IMR-90 (cell line): ENCODE results near the gene KDM8. TPM values are rescaled to one million over a fixed set of nuclear protein-coding genes. Genes with fewer than 3 reads are reported as not detected.

Source experiments
- ATAC-seq: fragments of 200-7000 bp; cut with Tn5 transposase; 2 replicates; pipeline ENCODE4 v1.9.1; 2020; ENCODE audit warnings: low read depth, mild to moderate bottlenecking, moderate library complexity
- BruUV-seq: library from RNA; stranded (reverse); fragments of 400-500 nt; replicated peaks from 2 replicates; lab custom pipeline; 2021; lab: Mats Ljungman, UMichigan
- CTCF ChIA-PET: fragments of 300-600 bp; formaldehyde crosslinking; extraction: SDS; loops from one replicate; lab custom pipeline; 2021; ENCODE audit warnings: antibody characterized with exemption; lab: Yijun Ruan, JAX
- POLR2A ChIA-PET: fragments of 300-600 bp; sonication (Branson Sonifier 250); formaldehyde crosslinking; loops from one replicate; lab custom pipeline; 2022; ENCODE audit warnings: antibody characterized with exemption; ENCODE audit not compliant: unreplicated experiment; lab: Charles Lee
- DNase-seq: peaks from one replicate; pipeline ENCODE4 v3.0.0; 2013
- H2AFZ ChIP-seq: replicated peaks from 2 replicates; pipeline ENCODE3; 2013; ENCODE audit warnings: low read length, mild to moderate bottlenecking; ENCODE audit not compliant: poor library complexity
- H2AK5ac ChIP-seq: 2 replicates; pipeline ENCODE4 v1.6.1; 2013; ENCODE audit warnings: low read depth, low read length, inconsistent platforms
- H2AK9ac ChIP-seq: replicated peaks from 2 replicates; pipeline ENCODE3; 2013; ENCODE audit warnings: mild to moderate bottlenecking, low read depth, low read length, moderate library complexity; ENCODE audit not compliant: poor library complexity
- H2BK120ac ChIP-seq: 2 replicates; pipeline ENCODE4 v1.6.1; 2013; ENCODE audit warnings: low read depth, low read length, inconsistent platforms
- H2BK15ac ChIP-seq: 3 replicates; pipeline ENCODE4 v1.6.1; 2013; ENCODE audit warnings: low read depth, low read length, inconsistent platforms
- H2BK20ac ChIP-seq: 2 replicates; pipeline ENCODE4 v1.6.1; 2013; ENCODE audit warnings: low read depth, mild to moderate bottlenecking, inconsistent platforms, low read length, moderate library complexity
- H2BK5ac ChIP-seq: 2 replicates; pipeline ENCODE4 v1.6.1; 2013; ENCODE audit warnings: mild to moderate bottlenecking, low read depth, low read length, inconsistent platforms; ENCODE audit not compliant: poor library complexity, severe bottlenecking
- H3K14ac ChIP-seq: replicated peaks from 2 replicates; pipeline ENCODE4 v1.6.1; 2013; ENCODE audit warnings: low read depth, low read length, inconsistent platforms
- H3K18ac ChIP-seq: 2 replicates; pipeline ENCODE4 v1.6.1; 2013; ENCODE audit warnings: low read depth, low read length, control low read depth
- H3K23ac ChIP-seq: 2 replicates; pipeline ENCODE4 v1.6.1; 2013; ENCODE audit warnings: low read depth, low read length, inconsistent platforms
- H3K27ac ChIP-seq: 2 replicates; pipeline ENCODE4 v1.5.1; 2013; ENCODE audit warnings: mild to moderate bottlenecking, control low read depth, low read length; ENCODE audit not compliant: insufficient read depth
- H3K27me3 ChIP-seq: 2 replicates; pipeline ENCODE4 v1.6.1; 2013; ENCODE audit warnings: low read length; ENCODE audit not compliant: control insufficient read depth, insufficient read depth
- H3K36me3 ChIP-seq: 2 replicates; pipeline ENCODE4 v1.6.1; 2013; ENCODE audit warnings: low read length, mixed read lengths; ENCODE audit not compliant: control insufficient read depth, insufficient read depth
- H3K4ac ChIP-seq: 2 replicates; pipeline ENCODE4 v1.6.1; 2013; ENCODE audit warnings: low read depth, low read length, inconsistent platforms
- H3K4me1 ChIP-seq: 2 replicates; pipeline ENCODE4 v1.6.1; 2013; ENCODE audit warnings: low read length, mixed read lengths; ENCODE audit not compliant: control insufficient read depth, insufficient read depth
- H3K4me2 ChIP-seq: 2 replicates; pipeline ENCODE4 v1.6.1; 2013; ENCODE audit warnings: low read depth, mild to moderate bottlenecking, control low read depth, low read length, moderate library complexity
- H3K4me3 ChIP-seq: 2 replicates; pipeline ENCODE4 v1.5.1; 2013; ENCODE audit warnings: low read depth, mild to moderate bottlenecking, control low read depth, low read length, moderate library complexity; ENCODE audit not compliant: insufficient read depth
- H3K56ac ChIP-seq: 2 replicates; pipeline ENCODE4 v1.6.1; 2013; ENCODE audit warnings: low read length, inconsistent platforms; ENCODE audit not compliant: insufficient read depth; ENCODE audit errors: extremely low read depth
- H3K79me1 ChIP-seq, 2 experiments: 2 replicates each; pipeline ENCODE4 v1.6.1; 2013; ENCODE audit warnings: low read length in 2 of 2, inconsistent platforms in 1 of 2, low read depth in 1 of 2
- H3K9ac ChIP-seq: 2 replicates; pipeline ENCODE4 v1.6.1; 2013; ENCODE audit warnings: low read depth, low read length, control low read depth
- H3K9me1 ChIP-seq: 2 replicates; pipeline ENCODE4 v1.6.1; 2013; ENCODE audit warnings: low read length, inconsistent platforms; ENCODE audit not compliant: insufficient read depth
- H3K9me3 ChIP-seq: 2 replicates; pipeline ENCODE4 v1.6.1; 2013; ENCODE audit warnings: low read length; ENCODE audit not compliant: control insufficient read depth, insufficient read depth
- H4K20me1 ChIP-seq: 2 replicates; pipeline ENCODE4 v1.6.1; 2013; ENCODE audit warnings: low read length, inconsistent platforms; ENCODE audit not compliant: insufficient read depth
- H4K5ac ChIP-seq: 2 replicates; pipeline ENCODE4 v1.6.1; 2013; ENCODE audit warnings: mild to moderate bottlenecking, low read depth, low read length, control low read depth
- H4K8ac ChIP-seq, 2 experiments: 2 replicates each; pipeline ENCODE4 v1.6.1; 2013; ENCODE audit warnings: low read depth in 2 of 2, low read length in 2 of 2, control low read depth in 1 of 2, inconsistent platforms in 1 of 2
- H4K91ac ChIP-seq: 2 replicates; pipeline ENCODE4 v1.6.1; 2013; ENCODE audit warnings: low read depth, low read length, inconsistent platforms; ENCODE audit not compliant: insufficient read depth
- MAFK ChIP-seq: IDR thresholded peaks from 2 replicates; pipeline ENCODE4 v1.6.1; 2012; ENCODE audit warnings: low read depth, low read length, improper control_type of control experiment
- POLR2A ChIP-seq: IDR thresholded peaks from 2 replicates; pipeline ENCODE4 v1.6.1; 2012; ENCODE audit warnings: mild to moderate bottlenecking, low read depth, low read length
- WGBS, 2 experiments: methylation state at CpG; one replicate each; pipeline versions ENCODE4 v1.1.5 to v1.1.7; 2013; ENCODE audit warnings: missing lambda C conversion rate in 2 of 2; ENCODE audit not compliant: insufficient read length in 1 of 2; ENCODE audit errors: extremely low coverage in 2 of 2; 5-methylcytosine and 5-hydroxymethylcytosine counted together
- dilution Hi-C: fragments of 300-500 bp; cut with HindIII; formaldehyde crosslinking; loops from one replicate; pipeline ENCODE4 v1.14.3; 2018; ENCODE audit warnings: low sequenced_read_pairs; ENCODE audit not compliant: unreplicated experiment
- in situ Hi-C: fragments of 300-500 bp; cut with MboI; formaldehyde crosslinking; loops from 3 replicates; pipeline ENCODE4 v1.14.3; 2019; ENCODE audit warnings: low sequenced_read_pairs, inconsistent platforms, mixed read lengths
- intact Hi-C: fragments of 100-400 bp; cut with micrococcal nuclease; formaldehyde crosslinking; loops from 2 replicates; pipeline ENCODE4 v1.10.0; 2022
- polyA plus RNA-seq, 3 experiments: library from polyadenylated mRNA; depleted of rRNA; stranded (reverse); fragments of >200 nt; gene quantifications; 2 replicates each; pipeline ENCODE4 v1.2.3, GENCODE V29; 2012; ENCODE audit warnings: low replicate concordance in 1 of 3
- total RNA-seq: library from RNA; depleted of rRNA; stranded (reverse); fragments of >200 nt; gene quantifications from 2 replicates; pipeline ENCODE4 v1.2.3, GENCODE V29; 2012

The KDM8 gene
- total and polyA plus RNA-seq, 2 of the 4 experiments (the other 2 are of a cell fraction) = 3.2 to 3.8 TPM

DNA sequence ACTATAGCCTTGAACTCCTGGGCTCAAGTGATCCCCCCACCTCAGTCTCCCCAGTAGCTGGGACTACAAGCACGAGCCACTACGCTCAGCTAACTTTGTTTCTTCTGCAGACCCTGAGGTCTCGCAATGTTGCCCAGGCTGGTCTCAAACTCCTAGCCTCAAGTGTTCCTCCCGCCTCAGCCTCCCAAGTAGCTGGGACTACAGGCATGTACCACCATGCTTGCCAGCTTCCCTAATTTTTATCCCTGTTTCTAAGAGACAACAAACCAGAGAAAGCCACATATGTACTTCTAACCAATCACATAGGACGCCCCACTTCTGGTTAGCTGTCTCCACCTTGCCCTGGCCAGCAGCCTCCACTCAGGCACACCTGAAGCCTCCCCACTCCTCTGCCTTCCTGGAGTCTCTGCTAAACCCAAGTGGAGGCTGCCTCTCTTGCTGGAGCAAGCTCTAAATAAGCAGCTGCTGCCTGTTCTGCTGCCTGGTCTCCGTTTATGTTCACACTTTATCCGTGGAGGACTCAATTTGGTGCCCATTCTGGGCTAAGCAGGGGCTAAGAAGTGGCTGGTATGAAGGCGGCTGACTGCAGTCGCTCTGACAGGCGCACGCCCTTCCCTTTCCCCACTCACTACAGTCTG, 40.5 kb downstream of the KDM8 start:
- Histone ChIP-seq H3K56ac (peak overlapping the region; percentile 72), H3K4ac (peak overlapping the region; percentile 99), H2BK120ac (peak overlapping the region; percentile 99), H3K14ac (peak overlapping the region; percentile 98), H2AK9ac (no peak overlapping the region), H4K91ac (peak overlapping the region; percentile 93), H3K4me2 (peak overlapping the region; percentile 22; the same call in 1 of the 2 replicates), H4K8ac (peak overlapping the region; percentile 61 to 95), H2BK5ac (peak overlapping the region; percentile 98), H2BK15ac (peak overlapping the region; percentile 66; the same call in 2 of the 3 replicates), H3K18ac (peak overlapping the region; percentile 21), H3K36me3 (no peaks in the 10 kb centered on the region), H3K9me3 (no peaks in the 10 kb centered on the region), H2AK5ac (peak overlapping the region; percentile 99), H3K4me1 (peaks cover 35% of the 10 kb centered on the region), H4K20me1 (no peaks in the 10 kb centered on the region; the same call in 1 of the 2 replicates), H3K27ac (peak overlapping the region; percentile 94), H2BK20ac (peak overlapping the region; percentile 99), H3K23ac (peak overlapping the region; percentile 96; the same call in 1 of the 2 replicates), H3K9ac (peak overlapping the region; percentile 2), H4K5ac (peak overlapping the region; percentile 55), H3K9me1 (peaks cover 39% of the 10 kb centered on the region), H3K79me1 (peaks cover 28 to 75% of the 10 kb centered on the region in 2 experiments), H2AFZ (no peak overlapping the region), H3K27me3 (no peaks in the 10 kb centered on the region), H3K4me3 (no peak overlapping the region)
- ChIA-PET CTCF (interaction anchor here (0.6 to 1.2 kb wide), 3 partner anchors 9 to 22 kb away, joined by 3 to 4 read pairs (median 3); no protein-coding TSS in a partner anchor), POLR2A (interaction anchor here (0.9 kb wide), 1 partner anchor 77 kb away, joined by 4 read pairs; no protein-coding TSS in a partner anchor)
- no peak for ATAC-seq
- WGBS, 2 experiments = 90% methylated on average over 5 of the region's 11 CpGs; no CpG with 5 or more reads in 1 of the 2 experiments
- no TSS peak for BruUV-seq
- TF ChIP-seq POLR2A (peak; percentile 79), MAFK (no peak)
- dilution Hi-C loops (no loop called here), intact Hi-C loops (loop anchor here (1.0 to 2.0 kb wide), 2 partner anchors 41 to 125 kb away; partner anchors contain the start of gene KDM8), in situ Hi-C loops (loop anchor here (5.0 kb wide), 1 partner anchor 73 kb away; no protein-coding TSS in a partner anchor)
- DNase-seq = no peak
